HUES64 (cell line): ENCODE data around the gene AQP3.
"Not testable (repeated sequence)": the region's sequence is repeated elsewhere in the genome, so short reads cannot be mapped to it uniquely, and the experiment has no call there.

Source experiments
- H3K27ac ChIP-seq: 2 replicates; pipeline ENCODE4 v1.7.0; 2013; ENCODE audit warnings: low read depth, low read length, inconsistent platforms
- H3K27me3 ChIP-seq: 2 replicates; pipeline ENCODE4 v1.6.1; 2013; ENCODE audit warnings: mild to moderate bottlenecking, low read length; ENCODE audit not compliant: insufficient read depth
- H3K36me3 ChIP-seq: 2 replicates; pipeline ENCODE4 v1.6.1; 2013; ENCODE audit warnings: mild to moderate bottlenecking, low read length; ENCODE audit not compliant: insufficient read depth
- H3K4me1 ChIP-seq: 2 replicates; pipeline ENCODE4 v1.6.1; 2013; ENCODE audit warnings: mild to moderate bottlenecking, low read length, moderate library complexity; ENCODE audit not compliant: insufficient read depth
- H3K4me3 ChIP-seq: 2 replicates; pipeline ENCODE4 v1.5.1; 2013; ENCODE audit warnings: mild to moderate bottlenecking, low read length, moderate library complexity
- H3K9ac ChIP-seq: 2 replicates; pipeline ENCODE4 v1.6.1; 2013; ENCODE audit warnings: mild to moderate bottlenecking, low read depth, low read length
- H3K9me3 ChIP-seq: 2 replicates; pipeline ENCODE4 v1.6.1; 2013; ENCODE audit warnings: low read depth, low read length; ENCODE audit not compliant: insufficient read depth
- WGBS: fragments of 150-250, 120-280 bp; methylation state at CpG from one replicate; pipeline ENCODE4 v1.1.7; 2013; ENCODE audit warnings: missing lambda C conversion rate; 5-methylcytosine and 5-hydroxymethylcytosine counted together

AQP3 gene

DNA sequence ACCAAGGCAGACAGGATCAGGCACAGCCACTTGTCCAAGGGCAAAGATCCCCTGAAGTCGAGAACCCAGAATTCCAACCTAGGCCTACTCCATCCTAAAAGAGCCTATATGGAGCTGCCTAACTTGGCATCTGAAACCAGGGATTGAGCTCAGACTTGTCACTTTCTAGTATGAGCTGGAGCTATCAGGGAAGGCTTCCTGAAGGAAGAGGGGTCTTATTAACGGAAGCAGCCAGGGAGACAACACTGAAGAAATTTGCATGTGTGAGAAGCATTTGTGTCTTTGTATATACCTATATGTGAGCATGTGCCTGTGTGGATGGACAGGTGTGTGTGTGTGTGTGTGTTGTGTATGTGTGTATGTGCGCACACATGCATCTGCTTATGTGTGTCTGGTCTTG lies 40.3 kb downstream of the AQP3 start:
- H3K27me3 ChIP-seq = no peaks in the 10 kb centered on the region
- H3K4me3 ChIP-seq = no peak overlapping the region
- WGBS = 96% methylated on average over 3 of the region's 3 CpGs
- no peak overlapping the region for H3K27ac ChIP-seq
- H3K9me3 ChIP-seq = no peaks in the 10 kb centered on the region
- no peak overlapping the region for H3K9ac ChIP-seq
- no peaks in the 10 kb centered on the region for H3K4me1 ChIP-seq
- H3K36me3 ChIP-seq = no peaks in the 10 kb centered on the region

DNA sequence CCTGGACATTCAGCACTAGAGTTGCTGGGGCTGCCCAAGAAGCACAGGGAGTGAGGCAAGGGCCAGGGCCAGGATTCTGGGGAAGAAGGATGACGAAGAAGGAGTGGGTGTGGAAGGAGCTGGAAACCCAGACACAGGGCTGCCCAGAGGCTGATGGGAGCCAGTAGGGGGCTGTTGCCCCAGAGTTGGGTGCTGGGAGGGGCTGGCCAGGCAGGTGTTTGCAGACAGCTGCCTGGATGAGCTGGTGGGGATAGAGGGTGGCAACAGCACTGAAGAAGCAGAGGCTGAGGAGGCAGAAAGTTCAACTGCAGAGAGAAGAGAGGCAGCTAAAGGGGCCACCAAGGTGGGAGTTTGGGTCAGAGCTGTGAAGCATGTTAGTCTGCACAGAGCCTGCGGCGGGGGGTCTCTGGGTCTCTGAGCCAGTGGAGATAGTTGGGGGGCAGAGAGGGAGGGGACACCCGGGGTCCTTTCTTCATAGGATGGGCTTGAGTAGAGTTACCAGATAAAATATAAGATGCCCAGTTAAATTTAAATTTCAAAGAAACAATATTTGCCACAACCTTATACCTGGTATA lies 42.5 kb downstream of the AQP3 start:
- H3K4me3 ChIP-seq = no peak overlapping the region
- no peaks in the 10 kb centered on the region for H3K27me3 ChIP-seq
- no peak overlapping the region for H3K27ac ChIP-seq
- H3K4me1 ChIP-seq = no peaks in the 10 kb centered on the region
- WGBS = 95% methylated on average over 3 of the region's 4 CpGs
- H3K36me3 ChIP-seq = no peaks in the 10 kb centered on the region
- no peak overlapping the region for H3K9ac ChIP-seq
- H3K9me3 ChIP-seq = no peaks in the 10 kb centered on the region

DNA sequence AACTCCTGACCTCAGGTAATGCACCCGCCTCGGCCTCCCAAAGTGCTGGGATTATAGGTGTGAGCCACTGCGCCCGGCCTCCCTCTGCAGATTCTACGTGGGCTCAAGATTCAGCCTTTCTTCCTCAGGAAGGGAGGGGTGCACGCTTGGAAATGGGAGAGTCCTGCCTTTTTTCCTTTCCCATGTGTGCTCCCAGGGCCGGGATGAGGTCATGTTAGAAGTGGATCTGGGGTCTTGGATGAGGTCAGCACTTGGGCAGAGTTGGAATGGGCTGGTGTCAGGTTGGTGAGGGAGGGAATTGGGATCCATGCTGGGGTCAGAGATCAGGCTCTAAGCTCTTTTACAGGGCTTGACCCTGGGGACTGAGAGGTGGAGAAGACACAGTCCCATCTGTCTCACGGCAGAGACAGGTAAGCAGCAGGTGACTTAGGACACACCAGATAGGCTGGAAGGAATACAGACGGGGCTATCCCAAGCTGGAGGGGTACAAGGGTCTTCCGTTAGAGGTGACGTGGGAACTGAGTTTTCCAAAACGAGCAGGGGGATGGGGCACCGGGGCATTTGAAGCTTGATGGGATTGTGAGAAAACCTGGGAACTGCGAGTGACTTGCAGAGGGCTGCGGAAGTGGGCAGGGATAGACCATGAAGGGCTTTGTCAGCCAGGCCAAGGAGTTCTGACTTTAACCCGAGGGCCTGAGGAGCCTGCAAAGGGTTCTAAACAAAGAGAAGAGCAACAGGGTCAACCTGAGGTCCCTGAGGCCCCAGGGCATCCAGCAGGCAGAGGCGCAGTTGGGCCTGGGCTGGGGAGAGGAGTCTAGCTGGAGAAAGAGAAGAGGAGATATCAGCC lies 43.2 kb downstream of the AQP3 start:
- H3K4me1 ChIP-seq = no peaks in the 10 kb centered on the region
- no peak overlapping the region for H3K4me3 ChIP-seq
- no peaks in the 10 kb centered on the region for H3K36me3 ChIP-seq
- H3K9ac ChIP-seq = no peak overlapping the region
- H3K27me3 ChIP-seq = no peaks in the 10 kb centered on the region
- WGBS = 89% methylated on average over 17 of the region's 17 CpGs
- no peak overlapping the region for H3K27ac ChIP-seq
- H3K9me3 ChIP-seq = no peaks in the 10 kb centered on the region

DNA sequence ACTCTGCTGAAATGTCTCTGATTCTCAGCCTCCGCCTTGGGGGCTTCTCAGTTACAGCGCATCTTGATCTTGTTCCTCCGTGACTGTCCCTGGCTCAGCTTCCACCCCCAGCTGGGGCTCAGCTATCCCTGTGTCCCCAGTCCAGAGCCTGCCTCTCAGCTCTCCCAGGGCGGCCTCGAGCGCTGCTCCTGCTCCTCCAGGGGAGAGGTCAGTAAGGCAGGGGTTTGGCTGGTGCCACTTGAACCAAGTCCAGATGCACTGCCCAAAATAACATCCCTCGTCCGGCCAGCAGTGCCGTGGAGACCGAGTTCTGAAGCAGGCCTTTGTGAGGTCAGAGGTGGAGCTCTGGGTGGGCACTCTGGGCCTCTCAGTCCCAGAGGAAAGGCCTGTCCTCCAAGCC lies 45.0 kb downstream of the AQP3 start, which contains the start of gene AQP7:
TSS of gene AQP7 (minus strand) at position 198 of the 400 bp plus-strand sequence. CDS start 1,306 bp downstream, outside the sequence.
- WGBS = 92% methylated on average over 10 of the region's 10 CpGs

DNA sequence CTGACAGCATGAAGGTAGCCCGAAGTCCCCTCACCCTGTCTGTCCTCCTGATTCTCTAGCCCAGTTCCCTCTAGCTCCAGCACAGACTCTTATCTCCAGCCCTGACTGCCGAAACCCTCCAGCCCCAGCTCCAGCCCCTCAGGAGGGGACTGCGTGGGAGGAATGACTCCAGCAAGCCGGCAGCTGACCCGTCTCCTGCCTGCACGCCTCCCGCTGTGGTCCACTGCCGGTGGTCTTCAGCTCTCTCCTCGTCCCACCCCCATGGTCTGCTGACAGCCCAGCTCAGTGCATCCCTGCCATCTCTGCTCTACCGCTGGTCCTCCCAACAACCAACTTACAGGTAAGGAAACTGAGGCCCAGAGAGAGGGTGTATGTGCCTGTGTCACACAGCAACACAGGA lies 45.6 kb downstream of the AQP3 start:
- H3K4me3 ChIP-seq, H3K27ac ChIP-seq, H3K9ac ChIP-seq, H3K36me3 ChIP-seq, H3K27me3 ChIP-seq, H3K4me1 ChIP-seq, H3K9me3 ChIP-seq: not testable (repeated sequence)
- WGBS = 74% methylated on average over 8 of the region's 10 CpGs

More for the DNA sequence above, 45.0 kb downstream of the AQP3 start, which contains the start of gene AQP7:
- H3K9me3 ChIP-seq, H3K4me3 ChIP-seq, H3K27ac ChIP-seq, H3K9ac ChIP-seq, H3K36me3 ChIP-seq, H3K4me1 ChIP-seq, H3K27me3 ChIP-seq: not testable (repeated sequence)

DNA sequence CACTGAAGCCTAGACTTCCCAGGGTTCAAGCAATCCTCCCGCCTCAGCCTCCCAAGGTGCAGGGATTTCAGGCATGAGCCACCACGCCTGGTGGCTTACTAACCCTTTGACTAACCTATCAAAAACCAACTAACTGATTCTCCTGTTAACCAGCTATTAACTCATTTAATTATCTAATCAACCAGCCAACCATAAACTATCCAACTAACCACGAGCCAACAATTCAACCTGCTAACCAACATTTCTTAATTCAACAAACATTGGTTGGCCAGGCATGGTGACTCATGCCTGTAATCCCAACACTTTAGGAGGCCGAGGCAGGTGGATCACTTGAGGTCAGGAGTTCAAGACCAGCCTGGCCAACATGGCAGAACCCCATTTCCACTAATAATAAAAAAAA lies 48.3 kb downstream of the AQP3 start:
- H3K27me3 ChIP-seq, H3K27ac ChIP-seq, H3K9ac ChIP-seq, H3K36me3 ChIP-seq, H3K9me3 ChIP-seq, H3K4me3 ChIP-seq, H3K4me1 ChIP-seq: not testable (repeated sequence)
- WGBS = 92% methylated on average over 4 of the region's 4 CpGs

DNA sequence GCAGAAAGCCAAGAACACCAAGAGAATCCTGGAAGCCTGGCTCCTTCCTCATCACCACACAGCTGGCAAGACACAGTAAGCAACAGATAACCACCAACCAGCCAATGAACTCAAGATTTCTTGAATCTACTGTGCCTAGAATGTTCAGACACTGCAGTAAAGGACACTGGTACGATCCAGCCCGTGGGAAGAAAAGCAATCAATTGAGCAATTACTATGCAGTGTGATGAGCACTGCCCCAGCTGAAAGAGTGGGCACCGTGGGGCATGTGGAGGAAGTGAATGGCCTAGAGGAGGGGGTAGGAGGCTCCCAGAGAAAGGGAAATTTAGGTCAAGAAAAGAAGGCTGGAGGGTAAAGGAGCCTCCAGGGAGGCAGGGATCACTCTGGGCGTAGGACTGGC lies 49.6 kb downstream of the AQP3 start:
- H3K27ac ChIP-seq, H3K9ac ChIP-seq, H3K4me3 ChIP-seq, H3K36me3 ChIP-seq, H3K4me1 ChIP-seq, H3K9me3 ChIP-seq, H3K27me3 ChIP-seq: not testable (repeated sequence)
- WGBS = 86% methylated on average over 2 of the region's 4 CpGs

DNA sequence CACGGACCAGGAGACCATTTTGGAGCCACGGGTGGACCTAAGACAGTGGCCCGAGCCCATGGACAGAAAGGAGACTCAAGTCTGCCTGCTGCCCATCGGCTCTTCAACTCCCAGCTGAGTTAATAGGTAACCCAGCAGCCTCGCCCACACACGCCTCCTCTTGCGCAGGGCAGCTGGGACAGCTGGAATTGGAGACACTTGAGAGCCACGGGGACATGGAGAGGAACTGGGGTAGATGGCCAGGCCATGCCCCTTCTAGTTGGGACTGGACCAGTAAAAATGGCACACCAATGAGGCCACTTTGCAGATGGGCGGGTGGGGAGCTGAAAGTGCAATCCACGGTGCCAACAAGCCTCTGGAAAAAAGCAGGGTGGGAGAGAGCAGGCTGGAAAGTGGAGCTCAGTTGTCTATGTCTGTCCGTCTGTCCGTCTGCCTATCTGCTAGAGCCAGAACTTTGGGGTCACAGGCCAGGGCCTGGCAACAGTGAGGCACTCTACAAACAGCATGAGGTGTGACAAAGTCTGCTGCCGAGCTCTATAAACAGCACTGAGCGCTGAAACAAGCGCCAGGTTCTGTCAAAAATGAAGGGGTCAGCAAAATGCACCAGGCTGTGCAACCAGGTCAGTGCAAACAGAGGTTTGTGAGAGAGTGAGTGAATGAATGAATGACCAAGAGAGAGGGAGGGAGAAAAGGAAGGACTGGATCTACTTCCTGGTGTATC lies 52.1 kb downstream of the AQP3 start:
- not testable (repeated sequence) for H3K27ac ChIP-seq
- WGBS = 90% methylated on average over 15 of the region's 15 CpGs

DNA sequence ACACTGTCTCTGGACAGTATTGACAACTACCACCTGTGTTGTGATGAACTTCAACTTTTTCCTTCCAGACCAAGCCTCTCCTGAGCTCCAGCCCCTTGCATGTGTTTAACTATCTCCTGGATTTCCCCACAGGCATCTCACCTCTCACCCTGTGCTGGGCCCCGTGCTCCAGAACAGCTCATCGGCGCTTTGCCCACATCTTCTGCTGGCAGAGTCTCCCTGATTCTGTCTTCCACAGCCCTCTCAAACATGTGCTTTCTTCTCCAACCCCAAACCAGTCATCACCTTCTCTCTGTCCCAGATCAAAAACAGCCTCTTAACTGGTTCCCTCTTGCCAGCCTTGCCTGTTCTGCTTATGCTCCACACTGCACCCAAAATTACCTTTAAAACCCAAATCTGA lies 53.4 kb downstream of the AQP3 start:
- H3K27ac ChIP-seq, H3K27me3 ChIP-seq, H3K9me3 ChIP-seq, H3K36me3 ChIP-seq, H3K4me1 ChIP-seq, H3K9ac ChIP-seq, H3K4me3 ChIP-seq: not testable (repeated sequence)
- WGBS = 96% methylated on average over 3 of the region's 3 CpGs

More for the DNA sequence above, 52.1 kb downstream of the AQP3 start:
- not testable (repeated sequence) for H3K4me3 ChIP-seq, H3K36me3 ChIP-seq, H3K9me3 ChIP-seq, H3K4me1 ChIP-seq, H3K9ac ChIP-seq, H3K27me3 ChIP-seq

DNA sequence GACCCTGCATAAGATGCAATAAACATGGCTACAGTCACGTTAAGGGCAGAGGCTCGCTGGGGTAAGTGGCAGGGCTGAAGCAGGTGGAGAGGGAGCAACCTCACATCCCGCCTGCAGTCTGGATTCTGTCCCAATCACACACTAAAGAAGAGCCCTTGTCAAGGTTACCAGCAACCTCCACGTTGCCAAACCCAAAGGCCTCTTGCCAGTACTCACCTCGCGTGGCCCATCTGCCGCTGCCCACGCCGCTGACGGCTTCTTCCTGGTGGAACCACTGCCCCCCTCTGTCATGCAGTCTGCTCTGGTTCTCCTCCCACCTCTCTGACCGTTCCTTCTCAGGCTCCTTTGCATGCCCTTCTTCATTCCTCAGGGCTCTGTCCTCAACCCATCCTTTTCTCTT lies 53.8 kb downstream of the AQP3 start:
- H3K9ac ChIP-seq = no peak overlapping the region
- H3K4me1 ChIP-seq = peaks cover 4% of the 10 kb centered on the region; the same call in 1 of the 2 replicates
- no peak overlapping the region for H3K27ac ChIP-seq
- H3K27me3 ChIP-seq = no peaks in the 10 kb centered on the region
- H3K36me3 ChIP-seq = no peaks in the 10 kb centered on the region
- H3K9me3 ChIP-seq = no peaks in the 10 kb centered on the region
- 82% methylated on average over 11 of the region's 11 CpGs for WGBS
- H3K4me3 ChIP-seq = no peak overlapping the region

DNA sequence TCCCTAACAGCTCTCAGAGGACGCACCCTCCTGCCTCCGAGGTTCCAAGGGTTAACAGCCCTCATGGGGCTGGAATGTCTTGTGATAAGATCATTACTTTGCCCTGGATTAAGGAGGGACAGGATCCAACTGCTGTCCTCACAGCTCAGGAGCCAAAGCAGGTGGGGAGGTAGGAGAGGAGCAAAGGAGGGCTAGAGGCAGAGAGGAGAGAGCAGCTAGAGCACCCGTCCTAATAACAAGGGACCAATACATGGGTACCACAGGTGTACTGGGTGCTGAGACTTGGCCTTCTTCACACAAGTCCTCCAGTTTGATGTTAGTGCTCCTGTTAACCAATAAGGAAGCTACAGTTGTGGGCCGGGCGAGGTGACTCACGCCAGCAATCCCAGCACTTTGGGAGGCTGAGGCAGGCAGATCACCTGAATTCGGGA lies 54.8 kb downstream of the AQP3 start:
- H3K9ac ChIP-seq, H3K9me3 ChIP-seq, H3K27ac ChIP-seq, H3K36me3 ChIP-seq, H3K4me3 ChIP-seq, H3K4me1 ChIP-seq, H3K27me3 ChIP-seq: not testable (repeated sequence)
- WGBS = 84% methylated on average over 7 of the region's 7 CpGs
